ENCODE measurements around the gene PCBP4. TPM values are rescaled to one million over a fixed set of nuclear protein-coding genes. Genes with fewer than 3 reads are reported as not detected.

The PCBP4 gene
- polyA plus RNA-seq, 1 donor (not counting 4 experiments of a cell fraction or from before 2014, with no cell fraction given): 25.2 TPM

DNA sequence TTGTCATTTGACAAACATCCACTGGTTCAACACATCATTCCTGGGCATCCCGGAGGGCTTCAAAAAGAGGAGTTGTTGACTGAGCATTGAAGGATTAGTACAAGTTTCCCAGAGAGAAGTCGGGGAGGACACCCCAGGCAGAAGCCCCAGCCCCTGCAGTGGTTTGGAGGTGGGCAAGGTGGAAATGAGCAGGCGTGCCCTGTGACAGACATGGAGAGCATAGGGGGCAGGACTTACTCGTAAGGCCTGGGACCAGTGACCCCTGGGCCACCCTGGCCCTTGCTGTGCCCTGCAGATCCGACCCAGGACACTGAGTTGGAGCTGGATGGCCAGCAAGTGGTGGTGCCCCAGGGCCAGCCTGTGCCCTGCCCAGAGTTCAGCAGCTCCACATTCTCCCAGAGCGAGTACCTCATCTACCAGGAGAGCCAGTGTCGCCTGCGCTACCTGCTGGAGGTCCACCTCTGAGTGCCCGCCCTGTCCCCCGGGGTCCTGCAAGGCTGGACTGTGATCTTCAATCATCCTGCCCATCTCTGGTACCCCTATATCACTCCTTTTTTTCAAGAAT lies 19.2 kb downstream of the PCBP4 start:
- Histone ChIP-seq H3K4me1 (ENCODE audit: control insufficient read depth, extremely low read depth, insufficient read depth, low read length) (peaks cover under 1% of the 10 kb centered on the region), H3K36me3 (ENCODE audit: control insufficient read depth in 2 of 2, extremely low read depth in 1 of 2, insufficient read depth in 2 of 2, low read length in 2 of 2) (peaks cover 0 to 1% of the 10 kb centered on the region in 2 experiments), H2AFZ (ENCODE audit: control insufficient read depth, low read length) (no peak overlapping the region), H3K9me1 (ENCODE audit: control insufficient read depth, extremely low read depth, insufficient read depth, low read length) (no peaks in the 10 kb centered on the region), H3K27me3 (ENCODE audit: control insufficient read depth, extremely low read depth, insufficient read depth, low read length) (peaks cover 4% of the 10 kb centered on the region), H3K9ac (ENCODE audit: control insufficient read depth, extremely low read depth, insufficient read depth, low read length) (no peak overlapping the region), H3K9me3 (ENCODE audit: control insufficient read depth, low read depth, low read length) (no peaks in the 10 kb centered on the region), H3K4me3 (ENCODE audit: control insufficient read depth in 2 of 3, extremely low read depth in 1 of 3, insufficient read depth in 2 of 3, low read depth in 1 of 3, low read length in 3 of 3) (no peak overlapping the region), H3K4me2 (ENCODE audit: control insufficient read depth, extremely low read depth, insufficient read depth, low read depth, low read length) (no peak overlapping the region), H3K27ac (ENCODE audit: control insufficient read depth, insufficient read depth, low read length) (no peak overlapping the region), H4K20me1 (ENCODE audit: control insufficient read depth, extremely low read depth, insufficient read depth, low read length) (no peaks in the 10 kb centered on the region), H3K79me2 (ENCODE audit: control insufficient read depth, insufficient read depth, low read length) (no peaks in the 10 kb centered on the region)
- dilution Hi-C loops (cut with MboI; ENCODE audit: extremely low pct_ligation_motif_present, low sequenced_read_pairs): no loop called here
- FAIRE-seq (no peak), DNase-seq (ENCODE audit: low read depth, low spot score) (no peak)
- TF ChIP-seq, protein P1, sequence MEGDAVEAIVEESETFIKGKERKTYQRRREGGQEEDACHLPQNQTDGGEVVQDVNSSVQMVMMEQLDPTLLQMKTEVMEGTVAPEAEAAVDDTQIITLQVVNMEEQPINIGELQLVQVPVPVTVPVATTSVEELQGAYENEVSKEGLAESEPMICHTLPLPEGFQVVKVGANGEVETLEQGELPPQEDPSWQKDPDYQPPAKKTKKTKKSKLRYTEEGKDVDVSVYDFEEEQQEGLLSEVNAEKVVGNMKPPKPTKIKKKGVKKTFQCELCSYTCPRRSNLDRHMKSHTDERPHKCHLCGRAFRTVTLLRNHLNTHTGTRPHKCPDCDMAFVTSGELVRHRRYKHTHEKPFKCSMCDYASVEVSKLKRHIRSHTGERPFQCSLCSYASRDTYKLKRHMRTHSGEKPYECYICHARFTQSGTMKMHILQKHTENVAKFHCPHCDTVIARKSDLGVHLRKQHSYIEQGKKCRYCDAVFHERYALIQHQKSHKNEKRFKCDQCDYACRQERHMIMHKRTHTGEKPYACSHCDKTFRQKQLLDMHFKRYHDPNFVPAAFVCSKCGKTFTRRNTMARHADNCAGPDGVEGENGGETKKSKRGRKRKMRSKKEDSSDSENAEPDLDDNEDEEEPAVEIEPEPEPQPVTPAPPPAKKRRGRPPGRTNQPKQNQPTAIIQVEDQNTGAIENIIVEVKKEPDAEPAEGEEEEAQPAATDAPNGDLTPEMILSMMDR (optimal IDR thresholded peaks at IDR 0.05 in 1 of 3, IDR thresholded peaks at IDR 0.05 in 1 of 3, conservative IDR thresholded peaks at IDR 0.05 in 1 of 3; ENCODE audit: extremely low read depth in 1 of 3, insufficient read depth in 2 of 3, low read length in 3 of 3): no peak
- no peak for TF ChIP-seq EZH2 (IDR thresholded peaks at IDR 0.05; ENCODE audit: low read length)

DNA sequence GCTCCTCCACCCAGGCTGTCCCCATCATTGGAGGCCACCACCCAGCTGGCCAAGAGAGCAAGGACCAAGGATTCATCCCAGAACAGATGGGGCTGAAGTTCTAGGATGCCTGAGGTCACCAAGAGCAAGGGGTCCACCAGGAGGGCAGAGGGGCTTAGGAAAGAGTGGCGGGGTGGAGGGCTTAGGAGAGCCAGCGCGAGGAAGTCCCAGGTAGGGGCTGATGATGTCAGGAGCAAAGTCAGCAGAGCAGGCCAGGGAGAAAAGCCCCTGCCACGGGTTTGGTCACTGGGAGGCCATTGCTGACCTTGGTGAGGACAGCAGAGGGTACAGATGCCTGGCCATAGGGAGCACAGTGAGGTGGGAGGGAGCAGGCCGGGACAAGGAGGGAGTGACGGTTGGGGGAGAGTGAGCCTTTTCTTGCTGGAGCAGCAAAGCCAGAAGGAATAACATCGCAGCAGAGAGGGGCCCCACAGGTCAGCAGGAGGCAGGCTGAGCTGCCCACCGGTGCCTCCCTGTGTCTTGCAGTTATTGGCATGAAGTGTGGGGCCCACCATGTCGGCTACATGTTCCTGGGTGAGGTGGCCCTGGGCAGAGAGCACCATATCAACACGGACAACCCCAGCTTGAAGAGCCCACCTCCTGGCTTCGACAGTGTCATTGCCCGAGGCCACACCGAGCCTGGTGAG lies 19.9 kb downstream of the PCBP4 start:
- Histone ChIP-seq H3K36me3 (ENCODE audit: control insufficient read depth in 2 of 2, extremely low read depth in 1 of 2, insufficient read depth in 2 of 2, low read length in 2 of 2) (peaks cover 0 to 1% of the 10 kb centered on the region in 2 experiments), H3K27ac (ENCODE audit: control insufficient read depth, insufficient read depth, low read length) (no peak overlapping the region), H3K9me3 (ENCODE audit: control insufficient read depth, low read depth, low read length) (no peaks in the 10 kb centered on the region), H3K9ac (ENCODE audit: control insufficient read depth, extremely low read depth, insufficient read depth, low read length) (no peak overlapping the region), H4K20me1 (ENCODE audit: control insufficient read depth, extremely low read depth, insufficient read depth, low read length) (no peaks in the 10 kb centered on the region), H3K27me3 (ENCODE audit: control insufficient read depth, extremely low read depth, insufficient read depth, low read length) (peaks cover 2% of the 10 kb centered on the region), H3K79me2 (ENCODE audit: control insufficient read depth, insufficient read depth, low read length) (no peaks in the 10 kb centered on the region), H3K4me1 (ENCODE audit: control insufficient read depth, extremely low read depth, insufficient read depth, low read length) (peaks cover 8% of the 10 kb centered on the region), H2AFZ (ENCODE audit: control insufficient read depth, low read length) (no peak overlapping the region), H3K9me1 (ENCODE audit: control insufficient read depth, extremely low read depth, insufficient read depth, low read length) (no peaks in the 10 kb centered on the region), H3K4me3 (ENCODE audit: control insufficient read depth in 2 of 3, extremely low read depth in 1 of 3, insufficient read depth in 2 of 3, low read depth in 1 of 3, low read length in 3 of 3) (no peak overlapping the region), H3K4me2 (ENCODE audit: control insufficient read depth, extremely low read depth, insufficient read depth, low read depth, low read length) (no peak overlapping the region)
- dilution Hi-C loops (cut with MboI; ENCODE audit: extremely low pct_ligation_motif_present, low sequenced_read_pairs): no loop called here
- no peak for DNase-seq (ENCODE audit: low read depth, low spot score)
- no peak for FAIRE-seq
- no peak for TF ChIP-seq EZH2 (IDR thresholded peaks at IDR 0.05; ENCODE audit: low read length)
- TF ChIP-seq, protein P1 (optimal IDR thresholded peaks at IDR 0.05 in 1 of 3, IDR thresholded peaks at IDR 0.05 in 1 of 3, conservative IDR thresholded peaks at IDR 0.05 in 1 of 3; ENCODE audit: extremely low read depth in 1 of 3, insufficient read depth in 2 of 3, low read length in 3 of 3): no peak

Measured in keratinocyte (primary cell).